ENCODE data around the gene FAM120B. TPM values are rescaled to one million over a fixed set of nuclear protein-coding genes. Genes with fewer than 3 reads are reported as not detected.

The FAM120B gene
- total RNA-seq, 1 experiment from 2014 or later: 23.4 TPM

GRCh38 chr6:170267688-170268087 lies 38.9 kb upstream of the FAM120B start:
- Mint-ChIP-seq H3K36me3 (ENCODE audit: insufficient read depth, unreplicated experiment) (no peaks in the 10 kb centered on the region), H3K27me3 (ENCODE audit: insufficient read depth, unreplicated experiment) (peaks cover 14% of the 10 kb centered on the region), H3K4me1 (ENCODE audit: insufficient read depth, unreplicated experiment) (no peaks in the 10 kb centered on the region), H3K9me3 (ENCODE audit: unreplicated experiment) (no peaks in the 10 kb centered on the region), H3K4me3 (ENCODE audit: unreplicated experiment) (no peak overlapping the region), H3K27ac (ENCODE audit: low read depth, unreplicated experiment) (no peak overlapping the region)
- BruUV-seq (replicated peaks): no TSS peak
- intact Hi-C loops (cut with micrococcal nuclease): no loop called here
- POLR2A ChIA-PET: no interaction called here
- no peak for DNase-seq (ENCODE audit: unreplicated experiment)
- CTCF ChIA-PET: interaction anchor here (0.7 kb wide), 1 partner anchor 9 kb away, joined by 3 read pairs; no protein-coding TSS in a partner anchor
- TF ChIP-seq CTCF (IDR thresholded peaks at IDR 0.05; ENCODE audit: unreplicated experiment): no peak

- BruUV-seq (replicated peaks): no TSS peak
- CTCF ChIA-PET: interaction anchor here (0.7 kb wide), 1 partner anchor 10 kb away, joined by 3 read pairs; no protein-coding TSS in a partner anchor
- H3K4me3 Mint-ChIP-seq (ENCODE audit: unreplicated experiment): no peak overlapping the region
Observed at GRCh38 chr6:170268216-170269129, 38.1 kb upstream of the FAM120B start.

GRCh38 chr6:170269151-170269845 lies 37.3 kb upstream of the FAM120B start:
- H3K27ac Mint-ChIP-seq (ENCODE audit: low read depth, unreplicated experiment): no peak overlapping the region
- H3K36me3 Mint-ChIP-seq (ENCODE audit: insufficient read depth, unreplicated experiment): no peaks in the 10 kb centered on the region
- H3K9me3 Mint-ChIP-seq (ENCODE audit: unreplicated experiment): no peaks in the 10 kb centered on the region
- POLR2A ChIA-PET: no interaction called here
- TF ChIP-seq CTCF (IDR thresholded peaks at IDR 0.05; ENCODE audit: unreplicated experiment): no peak
- no peaks in the 10 kb centered on the region for H3K4me1 Mint-ChIP-seq (ENCODE audit: insufficient read depth, unreplicated experiment)
- CTCF ChIA-PET: no interaction called here
- H3K27me3 Mint-ChIP-seq (ENCODE audit: insufficient read depth, unreplicated experiment): peaks cover 26% of the 10 kb centered on the region
- H3K4me3 Mint-ChIP-seq (ENCODE audit: unreplicated experiment): no peak overlapping the region
- no TSS peak for BruUV-seq (replicated peaks)
- intact Hi-C loops (cut with micrococcal nuclease): no loop called here
- no peak for DNase-seq (ENCODE audit: unreplicated experiment)

More at GRCh38 chr6:170268216-170269129, 38.1 kb upstream of the FAM120B start:
- no peak for DNase-seq (ENCODE audit: unreplicated experiment)
- Mint-ChIP-seq H3K27ac (ENCODE audit: low read depth, unreplicated experiment) (no peak overlapping the region), H3K27me3 (ENCODE audit: insufficient read depth, unreplicated experiment) (peaks cover 18% of the 10 kb centered on the region), H3K9me3 (ENCODE audit: unreplicated experiment) (no peaks in the 10 kb centered on the region), H3K36me3 (ENCODE audit: insufficient read depth, unreplicated experiment) (no peaks in the 10 kb centered on the region), H3K4me1 (ENCODE audit: insufficient read depth, unreplicated experiment) (no peaks in the 10 kb centered on the region)
- POLR2A ChIA-PET: no interaction called here
- TF ChIP-seq CTCF (IDR thresholded peaks at IDR 0.05; ENCODE audit: unreplicated experiment): no peak
- intact Hi-C loops (cut with micrococcal nuclease): no loop called here

GRCh38 chr6:170269846-170270541 lies 36.6 kb upstream of the FAM120B start:
- intact Hi-C loops (cut with micrococcal nuclease): no loop called here
- CTCF ChIA-PET: no interaction called here
- H3K4me3 Mint-ChIP-seq (ENCODE audit: unreplicated experiment): no peak overlapping the region
- no peaks in the 10 kb centered on the region for H3K9me3 Mint-ChIP-seq (ENCODE audit: unreplicated experiment)
- POLR2A ChIA-PET: no interaction called here
- no peaks in the 10 kb centered on the region for H3K36me3 Mint-ChIP-seq (ENCODE audit: insufficient read depth, unreplicated experiment)
- no peaks in the 10 kb centered on the region for H3K4me1 Mint-ChIP-seq (ENCODE audit: insufficient read depth, unreplicated experiment)
- no peak for TF ChIP-seq CTCF (IDR thresholded peaks at IDR 0.05; ENCODE audit: unreplicated experiment)
- H3K27me3 Mint-ChIP-seq (ENCODE audit: insufficient read depth, unreplicated experiment): peaks cover 26% of the 10 kb centered on the region
- BruUV-seq (replicated peaks): no TSS peak
- DNase-seq (ENCODE audit: unreplicated experiment): no peak
- H3K27ac Mint-ChIP-seq (ENCODE audit: low read depth, unreplicated experiment): no peak overlapping the region
